ENCODE measurements around the gene PEAK3. TPM values are rescaled to one million over a fixed set of nuclear protein-coding genes. Genes with fewer than 3 reads are reported as not detected.

The PEAK3 gene
- total and polyA plus RNA-seq, 9 of the 15 experiments (the other 6 are each of a cell fraction or from before 2014, with no cell fraction given), result 0.07 to 0.40 TPM; not detected in 7

GRCh38 chr19:2236064-2236313 lies 46.0 kb downstream of the PEAK3 start (continued):
- TF ChIP-seq ZNF407 (IDR thresholded peaks at IDR 0.05; ENCODE audit: low read depth), result peak; percentile 93
- TF ChIP-seq POU5F1 (IDR thresholded peaks at IDR 0.05; ENCODE audit: borderline replicate concordance, low read depth, low read length, partially characterized antibody), result peak; percentile 86
- TF ChIP-seq PCBP1 (IDR thresholded peaks at IDR 0.05; ENCODE audit: low read depth, low read length, poor library complexity, severe bottlenecking), result peak; percentile 53
- 0 out of 2 replicates have a peak, but pooled peaks have one; percentile 11 for TF ChIP-seq ZNF644 (tag; IDR thresholded peaks at IDR 0.05; ENCODE audit: low read depth)
- no peak for TF ChIP-seq MEF2A (IDR thresholded peaks at IDR 0.05; ENCODE audit: control insufficient read depth, low read depth, low read length)
- TF ChIP-seq SAP30 (IDR thresholded peaks at IDR 0.05; ENCODE audit: borderline replicate concordance, insufficient read depth, low read depth, low read length, poor library complexity, severe bottlenecking), result peak; percentile 65
- TF ChIP-seq MXD1 (CRISPR knock-in tag; IDR thresholded peaks at IDR 0.05; ENCODE audit: borderline replicate concordance, poor library complexity, severe bottlenecking), result peak; percentile 80
- peak; percentile 50; the same call in 1 of the 2 replicates for TF ChIP-seq POLR2AphosphoS5 (IDR thresholded peaks at IDR 0.05; ENCODE audit: control insufficient read depth, insufficient read depth, low read depth, low read length)
- peak; percentile 75; the same call in 1 of the 2 replicates for TF ChIP-seq ETS1 (conservative IDR thresholded peaks at IDR 0.05; ENCODE audit: control insufficient read depth, low read depth, low read length)
- peak; percentile 95 for TF ChIP-seq MYC (IDR thresholded peaks at IDR 0.05; ENCODE audit: low read depth, low read length)
- TF ChIP-seq MYC (CRISPR knock-in tag; IDR thresholded peaks at IDR 0.05; ENCODE audit: borderline replicate concordance, low read depth), result no peak
- no peak for TF ChIP-seq SMARCA5 (IDR thresholded peaks at IDR 0.05)
- peak in 1 of 2 experiments; percentile 38; a peak in 2 of 4 replicates for TF ChIP-seq UBTF (IDR thresholded peaks at IDR 0.05; ENCODE audit: borderline replicate concordance in 1 of 2, low read depth in 2 of 2, low read length in 2 of 2)
- TF ChIP-seq ZNF584 (CRISPR knock-in tag; IDR thresholded peaks at IDR 0.05; ENCODE audit: low read depth), result no peak
- TF ChIP-seq ZEB2 (IDR thresholded peaks at IDR 0.05), result no peak
